A549 (cell line): ENCODE data around the gene GNG12. TPM values are rescaled to one million over a fixed set of nuclear protein-coding genes. Genes with fewer than 3 reads are reported as not detected.

Experiments used
- ATAC-seq, 2 experiments: fragments of 200-7000 bp in 1 of 2; fragments of >200 bp in 1 of 2; cut with Nextera tagmentation in 1 of 2; cut with Tn5 transposase in 1 of 2; 3 replicates each; pipeline versions ENCODE4 v1.8.0 to v1.9.1; 2018 to 2020; ENCODE audit warnings: mild to moderate bottlenecking in 1 of 2, moderate library complexity in 1 of 2
- CTCF ChIA-PET: fragments of 300-600 bp; sonication (Branson Sonifier 250); formaldehyde crosslinking; extraction: SDS; loops from one replicate; lab custom pipeline; 2021; ENCODE audit warnings: antibody characterized with exemption, inconsistent platforms; lab: Yijun Ruan, JAX
- POLR2A ChIA-PET: fragments of 350-600 bp; formaldehyde crosslinking; extraction: SDS; loops from one replicate; lab custom pipeline; 2021; ENCODE audit warnings: antibody characterized with exemption, inconsistent platforms; lab: Yijun Ruan, JAX
- DNase-seq, 2 experiments: peaks; one replicate each; pipeline versions ENCODE4 v3.0.0 to v3.0.0-alpha.2; 2011 to 2016; ENCODE audit warnings: low read depth in 1 of 2, low spot score in 1 of 2
- FAIRE-seq: peaks from 2 replicates; lab custom pipeline; 2011; peaks lifted over from hg19 to GRCh38; lab: Jason Lieb, UNC
- H3K27ac ChIP-seq, 2 experiments: fragments of >200 bp; sonication (Bioruptor Twin); formaldehyde crosslinking; 3 replicates each; pipeline ENCODE4 v1.5.1; 2016 to 2017
- H3K4me1 ChIP-seq: fragments of >200 bp; sonication (Bioruptor Twin); formaldehyde crosslinking; 3 replicates; pipeline ENCODE4 v1.6.1; 2016
- H3K4me2 ChIP-seq: fragments of >200 bp; sonication (Bioruptor Twin); formaldehyde crosslinking; 3 replicates; pipeline ENCODE4 v1.6.1; 2016
- H3K4me3 ChIP-seq: fragments of >200 bp; sonication (Bioruptor Twin); formaldehyde crosslinking; 3 replicates; pipeline ENCODE4 v1.5.1; 2016
- H3K9me3 ChIP-seq: fragments of >200 bp; sonication (Bioruptor Twin); formaldehyde crosslinking; 3 replicates; pipeline ENCODE4 v1.6.1; 2016
- CHD2 ChIP-seq: fragments of 150-350 bp; IDR thresholded peaks from 2 replicates; pipeline ENCODE4 v1.6.1; 2014; ENCODE audit warnings: low read length; ENCODE audit not compliant: partially characterized antibody
- CHD4 ChIP-seq: fragments of 200-600 bp; sonication (generic); IDR thresholded peaks from 2 replicates; pipeline ENCODE4 v1.6.1; 2016; ENCODE audit warnings: antibody characterized with exemption, mild to moderate bottlenecking, borderline replicate concordance
- E2F6 ChIP-seq: IDR thresholded peaks from 2 replicates; pipeline ENCODE4 v1.6.1; 2012; ENCODE audit warnings: low read depth, borderline replicate concordance
- FOSB ChIP-seq: fragments of 250-450 bp; sonication (Bioruptor Pico); IDR thresholded peaks from 2 replicates; pipeline ENCODE4 v1.5.0; 2020; ENCODE audit warnings: mild to moderate bottlenecking, moderate library complexity
- HEYL ChIP-seq: fragments of 250-450 bp; sonication (Bioruptor Pico); IDR thresholded peaks from 2 replicates; pipeline ENCODE4 v1.8.0; 2021; ENCODE audit warnings: mild to moderate bottlenecking, moderate library complexity
- HOXB5 ChIP-seq: fragments of 250-450 bp; sonication (Bioruptor Pico); IDR thresholded peaks from 2 replicates; pipeline ENCODE4 v1.5.0; 2020; ENCODE audit warnings: mild to moderate bottlenecking, moderate library complexity
- JUN ChIP-seq, 2 experiments: fragments of >200 bp; sonication (Bioruptor Twin); formaldehyde crosslinking; IDR thresholded peaks; 2 replicates in 1 of 2; 3 replicates in 1 of 2; pipeline ENCODE4 v1.6.1; 2016 to 2017
- JUNB ChIP-seq: fragments of >200 bp; sonication (Bioruptor Twin); formaldehyde crosslinking; IDR thresholded peaks from 2 replicates; pipeline ENCODE4 v1.6.1; 2016
- NR3C1 ChIP-seq: fragments of >200 bp; sonication (Bioruptor Twin); formaldehyde crosslinking; IDR thresholded peaks from 3 replicates; pipeline ENCODE4 v1.6.1; 2017
- PHF8 ChIP-seq: fragments of 200-600 bp; sonication (generic); IDR thresholded peaks from 2 replicates; pipeline ENCODE4 v1.6.1; 2016; ENCODE audit warnings: low read depth, mild to moderate bottlenecking, antibody characterized with exemption, moderate library complexity, borderline replicate concordance
- POLR2A ChIP-seq: IDR thresholded peaks from 2 replicates; pipeline ENCODE4 v1.6.1; 2012; ENCODE audit warnings: mild to moderate bottlenecking, low read length
- POLR2AphosphoS2 ChIP-seq: conservative IDR thresholded peaks from 2 replicates; pipeline ENCODE4 v1.6.1; 2012; ENCODE audit warnings: low read length, improper control_type of control experiment, inconsistent platforms
- RAD21 ChIP-seq, 2 experiments: fragments of >200 bp in 1 of 2; sonication (Bioruptor Twin) in 1 of 2; formaldehyde crosslinking in 1 of 2; IDR thresholded peaks in 1 of 2; conservative IDR thresholded peaks in 1 of 2; 2 replicates in 1 of 2; 3 replicates in 1 of 2; pipeline ENCODE4 v1.6.1; 2012 to 2018; ENCODE audit warnings: inconsistent platforms in 1 of 2
- REST ChIP-seq: fragments of 200-600 bp; sonication (generic); IDR thresholded peaks from 2 replicates; pipeline ENCODE4 v1.6.1; 2016; ENCODE audit warnings: antibody characterized with exemption, mild to moderate bottlenecking, moderate library complexity
- RFX5 ChIP-seq: fragments of 450-650 bp; IDR thresholded peaks from 2 replicates; pipeline ENCODE4 v1.7.1; 2014; ENCODE audit warnings: antibody characterized with exemption, mild to moderate bottlenecking, moderate library complexity
- RNF2 ChIP-seq: fragments of 200-600 bp; sonication (generic); IDR thresholded peaks from 2 replicates; pipeline ENCODE4 v1.6.1; 2016; ENCODE audit warnings: low read depth, mild to moderate bottlenecking, antibody characterized with exemption, moderate library complexity, borderline replicate concordance
- SMC3 ChIP-seq: fragments of >200 bp; sonication (Bioruptor Twin); formaldehyde crosslinking; IDR thresholded peaks from 3 replicates; pipeline ENCODE4 v1.6.1; 2018; ENCODE audit warnings: inconsistent platforms
- TFCP2L1 ChIP-seq: fragments of 250-450 bp; sonication (Bioruptor Pico); IDR thresholded peaks from 2 replicates; pipeline ENCODE4 v1.5.0; 2021; ENCODE audit warnings: mild to moderate bottlenecking
- ZC3H11A ChIP-seq: fragments of 450-650 bp; IDR thresholded peaks from 2 replicates; pipeline ENCODE4 v1.6.1; 2014; ENCODE audit warnings: antibody characterized with exemption, mild to moderate bottlenecking
- WGBS: methylation state at CpG from one replicate; pipeline ENCODE4 v1.1.6; 2017; ENCODE audit errors: missing lambda C conversion rate; 5-methylcytosine and 5-hydroxymethylcytosine counted together
- polyA minus RNA-seq: library from RNA; depleted of rRNA, polyadenylated mRNA; stranded (reverse); fragments of >200 nt; gene quantifications from 2 replicates; pipeline ENCODE4 v1.2.3, GENCODE V29; 2011; rRNA and poly(A)+ RNA removed
- polyA plus RNA-seq, 4 experiments: library from polyadenylated mRNA; depleted of rRNA in 3 of 4; stranded (reverse); fragments of >200 nt; fragmentation: RNase III in 1 of 4; extraction: RNeasy Plus Mini Kit Qiagen cat#74134 plus additional on column Dnase treatment in 1 of 4; gene quantifications; 2 replicates in 3 of 4; 3 replicates in 1 of 4; pipeline ENCODE4 v1.2.3, GENCODE V29; 2011 to 2017
- TF ChIP-seq, protein P1 (sequence below): fragments of >200 bp; sonication (Bioruptor Twin); formaldehyde crosslinking; IDR thresholded peaks from 3 replicates; pipeline ENCODE4 v1.6.1; 2016

GNG12 gene
- polyA plus RNA-seq (2011; rRNA removed) (104 and 132 TPM in 2 replicates), polyA plus RNA-seq (2017; fragmentation: RNase III; extraction: RNeasy Plus Mini Kit Qiagen cat#74134 plus additional on column Dnase treatment) (91.4 to 96.1 TPM (median 91.8 TPM) in 3 replicates), polyA minus RNA-seq (55.8 and 55.9 TPM in 2 replicates)
- 24.7 and 29.7 TPM in 2 replicates for polyA plus RNA-seq (2012; cell fraction: cytosol; rRNA removed)
- 9.3 and 20.2 TPM in 2 replicates for polyA plus RNA-seq (2012; cell fraction: nucleus; rRNA removed)

DNA sequence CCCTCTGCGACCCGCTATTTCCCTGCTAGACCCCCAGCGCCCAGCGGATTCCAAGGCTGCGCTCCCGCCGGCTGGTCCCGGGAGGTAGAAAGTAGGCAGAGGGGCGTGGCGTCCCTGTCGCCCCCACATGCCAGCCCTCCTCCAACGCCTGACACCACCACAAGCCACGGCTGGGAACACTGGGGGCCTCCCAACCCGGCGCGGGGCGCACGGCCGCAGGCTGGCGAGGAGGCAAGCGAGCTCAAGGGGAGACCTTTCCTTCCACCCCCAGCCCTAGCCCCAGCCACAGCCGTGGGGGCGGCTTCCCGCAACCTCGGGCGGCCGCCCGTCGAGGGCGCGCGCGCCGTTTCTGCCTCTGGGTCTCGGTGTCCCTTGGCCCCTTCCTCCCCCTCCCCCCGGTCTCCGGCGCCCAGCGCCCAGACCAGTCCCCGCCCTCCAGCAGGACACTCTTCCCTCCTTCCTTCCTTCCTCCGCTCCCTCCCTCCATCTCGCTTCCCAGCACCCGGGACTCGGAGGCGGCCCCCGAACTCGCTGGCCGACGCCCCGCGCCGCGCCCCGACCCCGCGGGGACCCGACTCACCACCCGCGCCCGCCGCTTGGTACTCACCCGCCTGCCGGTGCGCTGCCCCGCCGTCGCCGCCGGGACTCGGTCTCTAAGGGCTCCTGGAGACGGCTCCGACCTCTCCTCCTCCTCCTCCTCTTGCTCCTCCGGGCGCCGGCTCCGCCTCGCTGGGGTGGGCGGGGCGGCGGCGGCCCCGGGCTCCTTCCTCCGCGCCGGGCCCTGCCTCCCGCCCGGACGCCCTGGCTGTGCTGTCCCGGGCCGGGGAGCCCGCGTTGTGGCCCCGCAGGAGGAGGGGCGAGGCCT lies at the start of gene GNG12:
Gene GNG12 (minus strand): TSS at position 731 of the 865 bp plus-strand sequence. CDS start 125,781 bp downstream, outside the sequence.
- WGBS = 1% methylated on average over 14 of the region's 94 CpGs
- FAIRE-seq = no peak
- POLR2A ChIA-PET = interaction anchor here (1.6 to 2.0 kb wide), 2 partner anchors 42 to 67 kb away, joined by 4 to 11 read pairs; no protein-coding TSS in a partner anchor

DNA sequence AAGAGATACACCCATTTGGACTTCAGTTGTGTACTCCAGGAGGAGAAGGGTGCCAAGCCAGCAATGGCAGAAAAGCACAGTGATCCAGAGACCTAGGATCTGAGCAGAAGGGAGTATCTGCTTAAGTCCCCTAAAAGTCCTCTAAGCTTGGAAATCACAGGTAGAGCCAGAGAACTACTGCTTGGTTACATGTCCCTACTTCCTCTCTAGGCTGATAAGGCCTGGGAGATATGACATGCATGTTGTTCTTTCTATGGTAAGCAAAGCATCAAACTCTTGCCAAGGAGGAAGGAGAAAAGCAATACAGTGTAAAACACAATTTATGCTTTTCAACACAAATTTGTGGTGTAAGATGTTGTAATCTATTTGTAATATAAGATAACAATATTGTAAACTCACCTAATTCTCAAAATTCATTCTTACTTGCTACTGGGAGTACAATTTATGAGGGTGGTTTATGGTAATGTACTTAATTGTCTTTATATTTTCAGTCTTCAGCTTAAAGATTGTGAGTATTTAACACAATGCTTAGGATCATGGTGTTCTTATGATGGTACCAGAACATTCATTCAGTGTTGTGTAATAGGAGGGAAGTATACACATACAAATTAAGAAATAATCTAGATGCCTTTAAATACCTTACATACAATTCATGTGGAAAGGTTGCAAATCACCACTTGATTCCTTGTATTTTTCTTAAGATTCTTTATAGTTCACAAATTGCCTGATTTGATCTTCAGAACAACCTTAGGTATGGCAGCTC lies 49.1 kb upstream of the GNG12 start:
- Histone ChIP-seq H3K4me3 (no peak overlapping the region), H3K27ac (peak overlapping the region; percentile 83 to 88; a peak in 5 of 6 replicates), H3K4me2 (no peak overlapping the region), H3K4me1 (peaks cover 39% of the 10 kb centered on the region)
- no peak for FAIRE-seq
- no peak for ATAC-seq
- ChIA-PET CTCF (interaction anchor here (1.1 kb wide), 2 partner anchors 10 to 28 kb away, joined by 3 to 4 read pairs; no protein-coding TSS in a partner anchor), POLR2A (no interaction called here)
- TF ChIP-seq NR3C1 (no peak), POLR2AphosphoS2 (no peak), RNF2 (no peak), PHF8 (no peak), SMC3 (no peak), REST (no peak), CHD2 (no peak), POLR2A (no peak), E2F6 (no peak), CHD4 (no peak), ZC3H11A (no peak)
- TF ChIP-seq, protein P1, sequence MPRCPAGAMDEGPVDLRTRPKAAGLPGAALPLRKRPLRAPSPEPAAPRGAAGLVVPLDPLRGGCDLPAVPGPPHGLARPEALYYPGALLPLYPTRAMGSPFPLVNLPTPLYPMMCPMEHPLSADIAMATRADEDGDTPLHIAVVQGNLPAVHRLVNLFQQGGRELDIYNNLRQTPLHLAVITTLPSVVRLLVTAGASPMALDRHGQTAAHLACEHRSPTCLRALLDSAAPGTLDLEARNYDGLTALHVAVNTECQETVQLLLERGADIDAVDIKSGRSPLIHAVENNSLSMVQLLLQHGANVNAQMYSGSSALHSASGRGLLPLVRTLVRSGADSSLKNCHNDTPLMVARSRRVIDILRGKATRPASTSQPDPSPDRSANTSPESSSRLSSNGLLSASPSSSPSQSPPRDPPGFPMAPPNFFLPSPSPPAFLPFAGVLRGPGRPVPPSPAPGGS = no peak
- TF ChIP-seq, all 56 proteins: peak for 0
- DNase-seq = no peak
- H3K9me3 ChIP-seq = 0 out of 3 replicates have a peak, but pooled peaks cover 3% of the 10 kb centered on the region

More for the DNA sequence above, at the start of gene GNG12:
- peak within 1 kb of the TSS; percentile 97 to 99 for H3K27ac ChIP-seq
- ATAC-seq = peak; percentile 89 to 92
- CTCF ChIA-PET = interaction anchor here (0.7 to 2.2 kb wide), 3 partner anchors 66 to 147 kb away, joined by 3 to 10 read pairs (median 5); no protein-coding TSS in a partner anchor
- peak within 1 kb of the TSS; percentile 86 for H3K4me3 ChIP-seq
- TF ChIP-seq FOSB (CRISPR knock-in tag) (no peak), POLR2A (peak; percentile 16; the same call in 1 of the 2 replicates), JUNB (no peak), TFCP2L1 (CRISPR knock-in tag) (0 out of 2 replicates have a peak, but pooled peaks have one; percentile 63), HEYL (CRISPR knock-in tag) (no peak), HOXB5 (CRISPR knock-in tag) (no peak), RFX5 (no peak), JUN (IDR thresholded peaks at IDR 0.05) (peak in 1 of 2 experiments; percentile 69; a peak in 2 of 5 replicates), RAD21 (conservative IDR thresholded peaks at IDR 0.05 in 1 of 2, IDR thresholded peaks at IDR 0.05 in 1 of 2) (peak in 1 of 2 experiments; percentile 27; a peak in 2 of 5 replicates), PHF8 (peak; percentile 37)
- TF ChIP-seq, protein P1 = peak; percentile 48; the same call in 1 of the 3 replicates
- TF ChIP-seq, all 56 proteins: peak for 6
- Histone ChIP-seq H3K4me2 (peak within 1 kb of the TSS; percentile 82), H3K9me3 (no peaks in the 10 kb centered on the region), H3K4me1 (peaks cover 42% of the 10 kb centered on the region)
- peak; percentile 63 to 78 for DNase-seq
